IMR-90 (cell line): ENCODE measurements around the gene SPTB. TPM values are rescaled to one million over a fixed set of nuclear protein-coding genes. Genes with fewer than 3 reads are reported as not detected.

Source experiments
- ATAC-seq: fragments of 200-7000 bp; cut with Tn5 transposase; 2 replicates; pipeline ENCODE4 v1.9.1; 2020; ENCODE audit warnings: low read depth, mild to moderate bottlenecking, moderate library complexity
- BruUV-seq: library from RNA; stranded (reverse); fragments of 400-500 nt; replicated peaks from 2 replicates; lab custom pipeline; 2021; lab: Mats Ljungman, UMichigan
- CTCF ChIA-PET: fragments of 300-600 bp; formaldehyde crosslinking; extraction: SDS; loops from one replicate; lab custom pipeline; 2021; ENCODE audit warnings: antibody characterized with exemption; lab: Yijun Ruan, JAX
- POLR2A ChIA-PET: fragments of 300-600 bp; sonication (Branson Sonifier 250); formaldehyde crosslinking; loops from one replicate; lab custom pipeline; 2022; ENCODE audit warnings: antibody characterized with exemption; ENCODE audit not compliant: unreplicated experiment; lab: Charles Lee
- DNase-seq: peaks from one replicate; pipeline ENCODE4 v3.0.0; 2013
- H2AFZ ChIP-seq: replicated peaks from 2 replicates; pipeline ENCODE3; 2013; ENCODE audit warnings: low read length, mild to moderate bottlenecking; ENCODE audit not compliant: poor library complexity
- H2AK5ac ChIP-seq: 2 replicates; pipeline ENCODE4 v1.6.1; 2013; ENCODE audit warnings: low read depth, low read length, inconsistent platforms
- H2AK9ac ChIP-seq: replicated peaks from 2 replicates; pipeline ENCODE3; 2013; ENCODE audit warnings: mild to moderate bottlenecking, low read depth, low read length, moderate library complexity; ENCODE audit not compliant: poor library complexity
- H2BK120ac ChIP-seq: 2 replicates; pipeline ENCODE4 v1.6.1; 2013; ENCODE audit warnings: low read depth, low read length, inconsistent platforms
- H2BK15ac ChIP-seq: 3 replicates; pipeline ENCODE4 v1.6.1; 2013; ENCODE audit warnings: low read depth, low read length, inconsistent platforms
- H2BK20ac ChIP-seq: 2 replicates; pipeline ENCODE4 v1.6.1; 2013; ENCODE audit warnings: low read depth, mild to moderate bottlenecking, inconsistent platforms, low read length, moderate library complexity
- H2BK5ac ChIP-seq: 2 replicates; pipeline ENCODE4 v1.6.1; 2013; ENCODE audit warnings: mild to moderate bottlenecking, low read depth, low read length, inconsistent platforms; ENCODE audit not compliant: poor library complexity, severe bottlenecking
- H3K14ac ChIP-seq: replicated peaks from 2 replicates; pipeline ENCODE4 v1.6.1; 2013; ENCODE audit warnings: low read depth, low read length, inconsistent platforms
- H3K18ac ChIP-seq: 2 replicates; pipeline ENCODE4 v1.6.1; 2013; ENCODE audit warnings: low read depth, low read length, control low read depth
- H3K23ac ChIP-seq: 2 replicates; pipeline ENCODE4 v1.6.1; 2013; ENCODE audit warnings: low read depth, low read length, inconsistent platforms
- H3K27ac ChIP-seq: 2 replicates; pipeline ENCODE4 v1.5.1; 2013; ENCODE audit warnings: mild to moderate bottlenecking, control low read depth, low read length; ENCODE audit not compliant: insufficient read depth
- H3K27me3 ChIP-seq: 2 replicates; pipeline ENCODE4 v1.6.1; 2013; ENCODE audit warnings: low read length; ENCODE audit not compliant: control insufficient read depth, insufficient read depth
- H3K36me3 ChIP-seq: 2 replicates; pipeline ENCODE4 v1.6.1; 2013; ENCODE audit warnings: low read length, mixed read lengths; ENCODE audit not compliant: control insufficient read depth, insufficient read depth
- H3K4ac ChIP-seq: 2 replicates; pipeline ENCODE4 v1.6.1; 2013; ENCODE audit warnings: low read depth, low read length, inconsistent platforms
- H3K4me1 ChIP-seq: 2 replicates; pipeline ENCODE4 v1.6.1; 2013; ENCODE audit warnings: low read length, mixed read lengths; ENCODE audit not compliant: control insufficient read depth, insufficient read depth
- H3K4me2 ChIP-seq: 2 replicates; pipeline ENCODE4 v1.6.1; 2013; ENCODE audit warnings: low read depth, mild to moderate bottlenecking, control low read depth, low read length, moderate library complexity
- H3K4me3 ChIP-seq: 2 replicates; pipeline ENCODE4 v1.5.1; 2013; ENCODE audit warnings: low read depth, mild to moderate bottlenecking, control low read depth, low read length, moderate library complexity; ENCODE audit not compliant: insufficient read depth
- H3K56ac ChIP-seq: 2 replicates; pipeline ENCODE4 v1.6.1; 2013; ENCODE audit warnings: low read length, inconsistent platforms; ENCODE audit not compliant: insufficient read depth; ENCODE audit errors: extremely low read depth
- H3K79me1 ChIP-seq, 2 experiments: 2 replicates each; pipeline ENCODE4 v1.6.1; 2013; ENCODE audit warnings: low read length in 2 of 2, inconsistent platforms in 1 of 2, low read depth in 1 of 2
- H3K9ac ChIP-seq: 2 replicates; pipeline ENCODE4 v1.6.1; 2013; ENCODE audit warnings: low read depth, low read length, control low read depth
- H3K9me1 ChIP-seq: 2 replicates; pipeline ENCODE4 v1.6.1; 2013; ENCODE audit warnings: low read length, inconsistent platforms; ENCODE audit not compliant: insufficient read depth
- H3K9me3 ChIP-seq: 2 replicates; pipeline ENCODE4 v1.6.1; 2013; ENCODE audit warnings: low read length; ENCODE audit not compliant: control insufficient read depth, insufficient read depth
- H4K20me1 ChIP-seq: 2 replicates; pipeline ENCODE4 v1.6.1; 2013; ENCODE audit warnings: low read length, inconsistent platforms; ENCODE audit not compliant: insufficient read depth
- H4K5ac ChIP-seq: 2 replicates; pipeline ENCODE4 v1.6.1; 2013; ENCODE audit warnings: mild to moderate bottlenecking, low read depth, low read length, control low read depth
- H4K8ac ChIP-seq, 2 experiments: 2 replicates each; pipeline ENCODE4 v1.6.1; 2013; ENCODE audit warnings: low read depth in 2 of 2, low read length in 2 of 2, control low read depth in 1 of 2, inconsistent platforms in 1 of 2
- H4K91ac ChIP-seq: 2 replicates; pipeline ENCODE4 v1.6.1; 2013; ENCODE audit warnings: low read depth, low read length, inconsistent platforms; ENCODE audit not compliant: insufficient read depth
- BHLHE40 ChIP-seq: fragments of 150-350 bp; IDR thresholded peaks from 2 replicates; pipeline ENCODE4 v1.6.1; 2016; ENCODE audit warnings: mild to moderate bottlenecking, low read depth, low read length
- CEBPB ChIP-seq: IDR thresholded peaks from 2 replicates; pipeline ENCODE4 v1.6.1; 2012; ENCODE audit warnings: low read depth, low read length, improper control_type of control experiment
- CTCF ChIP-seq: conservative IDR thresholded peaks from 2 replicates; pipeline ENCODE4 v1.5.1; 2012; ENCODE audit warnings: mild to moderate bottlenecking, low read depth, low read length, improper control_type of control experiment
- FOS ChIP-seq: fragments of 150-350 bp; IDR thresholded peaks from 2 replicates; pipeline ENCODE4 v1.6.1; 2016; ENCODE audit warnings: low read depth, low read length
- MAFK ChIP-seq: IDR thresholded peaks from 2 replicates; pipeline ENCODE4 v1.6.1; 2012; ENCODE audit warnings: low read depth, low read length, improper control_type of control experiment
- MAZ ChIP-seq: IDR thresholded peaks from 2 replicates; pipeline ENCODE4 v1.6.1; 2012; ENCODE audit warnings: low read depth, mild to moderate bottlenecking, low read length, improper control_type of control experiment, moderate library complexity, borderline replicate concordance
- MXI1 ChIP-seq: IDR thresholded peaks from 2 replicates; pipeline ENCODE4 v1.6.1; 2012; ENCODE audit warnings: low read depth, mild to moderate bottlenecking, low read length, moderate library complexity, borderline replicate concordance
- NFE2L2 ChIP-seq: fragments of 150-350 bp; IDR thresholded peaks from 2 replicates; pipeline ENCODE4 v1.6.1; 2016; ENCODE audit warnings: low read depth, mild to moderate bottlenecking, low read length
- RAD21 ChIP-seq: IDR thresholded peaks from 2 replicates; pipeline ENCODE4 v1.6.1; 2012; ENCODE audit warnings: low read length, improper control_type of control experiment
- RCOR1 ChIP-seq: IDR thresholded peaks from 2 replicates; pipeline ENCODE4 v1.6.1; 2012; ENCODE audit warnings: mild to moderate bottlenecking, low read length, improper control_type of control experiment; ENCODE audit not compliant: insufficient replicate concordance
- RFX5 ChIP-seq: IDR thresholded peaks from 2 replicates; pipeline ENCODE4 v1.8.0; 2012; ENCODE audit warnings: low read depth, mild to moderate bottlenecking, low read length, moderate library complexity
- SMC3 ChIP-seq: fragments of 150-350 bp; IDR thresholded peaks from 2 replicates; pipeline ENCODE4 v1.6.1; 2016; ENCODE audit warnings: low read depth, mild to moderate bottlenecking, antibody characterized with exemption, low read length, moderate library complexity
- WGBS, 2 experiments: methylation state at CpG; one replicate each; pipeline versions ENCODE4 v1.1.5 to v1.1.7; 2013; ENCODE audit warnings: missing lambda C conversion rate in 2 of 2; ENCODE audit not compliant: insufficient read length in 1 of 2; ENCODE audit errors: extremely low coverage in 2 of 2; 5-methylcytosine and 5-hydroxymethylcytosine counted together
- dilution Hi-C: fragments of 300-500 bp; cut with HindIII; formaldehyde crosslinking; loops from one replicate; pipeline ENCODE4 v1.14.3; 2018; ENCODE audit warnings: low sequenced_read_pairs; ENCODE audit not compliant: unreplicated experiment
- in situ Hi-C: fragments of 300-500 bp; cut with MboI; formaldehyde crosslinking; loops from 3 replicates; pipeline ENCODE4 v1.14.3; 2019; ENCODE audit warnings: low sequenced_read_pairs, inconsistent platforms, mixed read lengths
- intact Hi-C: fragments of 100-400 bp; cut with micrococcal nuclease; formaldehyde crosslinking; loops from 2 replicates; pipeline ENCODE4 v1.10.0; 2022
- polyA plus RNA-seq, 3 experiments: library from polyadenylated mRNA; depleted of rRNA; stranded (reverse); fragments of >200 nt; gene quantifications; 2 replicates each; pipeline ENCODE4 v1.2.3, GENCODE V29; 2012; ENCODE audit warnings: low replicate concordance in 1 of 3
- total RNA-seq: library from RNA; depleted of rRNA; stranded (reverse); fragments of >200 nt; gene quantifications from 2 replicates; pipeline ENCODE4 v1.2.3, GENCODE V29; 2012

Gene SPTB
- total and polyA plus RNA-seq, 2 of the 4 experiments (the other 2 are of a cell fraction) = under 0.01 to 0.07 TPM

GRCh38 chr14:64843548-64843947 lies 36.2 kb downstream of the SPTB start:
- H2AK5ac ChIP-seq = no peak overlapping the region
- no peak overlapping the region for H3K27ac ChIP-seq
- H4K20me1 ChIP-seq = no peaks in the 10 kb centered on the region
- dilution Hi-C loops (no loop called here), in situ Hi-C loops (no loop called here), intact Hi-C loops (no loop called here)
- no peak overlapping the region for H4K8ac ChIP-seq
- no peak overlapping the region for H3K4me2 ChIP-seq
- H2AFZ ChIP-seq = no peak overlapping the region
- H2BK20ac ChIP-seq = no peak overlapping the region
- H2AK9ac ChIP-seq = no peak overlapping the region
- ATAC-seq (no peak), DNase-seq (no peak)
- BruUV-seq = no TSS peak
- no peak overlapping the region for H3K4ac ChIP-seq
- H4K91ac ChIP-seq = no peak overlapping the region
- H3K23ac ChIP-seq = no peak overlapping the region
- no peak overlapping the region for H4K5ac ChIP-seq
- H2BK120ac ChIP-seq = no peak overlapping the region
- H3K18ac ChIP-seq = no peak overlapping the region
- peaks cover 2% of the 10 kb centered on the region for H3K4me1 ChIP-seq
- no peak overlapping the region for H3K4me3 ChIP-seq
- H3K14ac ChIP-seq = no peak overlapping the region
- H3K9me3 ChIP-seq = no peaks in the 10 kb centered on the region
- TF ChIP-seq RFX5 (no peak), RCOR1 (no peak), MAFK (no peak), RAD21 (no peak), SMC3 (no peak), MXI1 (no peak), MAZ (no peak), FOS (no peak), BHLHE40 (no peak), CEBPB (no peak), NFE2L2 (no peak), CTCF (no peak)
- H3K9ac ChIP-seq = no peak overlapping the region
- no peaks in the 10 kb centered on the region for H3K36me3 ChIP-seq
- H3K9me1 ChIP-seq = no peaks in the 10 kb centered on the region; the same call in 1 of the 2 replicates
- H3K27me3 ChIP-seq = peaks cover 44% of the 10 kb centered on the region
- no peak overlapping the region for H3K56ac ChIP-seq
- 60% methylated on average over 2 of the region's 6 CpGs; no CpG with 5 or more reads in 1 of the 2 experiments for WGBS, 2 experiments
- ChIA-PET POLR2A (no interaction called here), CTCF (interaction anchor here (1.2 kb wide), 1 partner anchor 20 kb away, joined by 3 read pairs; no protein-coding TSS in a partner anchor)
- no peak overlapping the region for H2BK5ac ChIP-seq
- H2BK15ac ChIP-seq = no peak overlapping the region
- H3K79me1 ChIP-seq = no peaks in the 10 kb centered on the region
